ENCODE results near the gene MPHOSPH10.
A peak's percentile ranks its signal among the peaks of the same experiment; 100 is the strongest.
"Not testable (repeated sequence)": the region's sequence is repeated elsewhere in the genome, so short reads cannot be mapped to it uniquely, and the experiment has no call there.

The MPHOSPH10 gene

DNA sequence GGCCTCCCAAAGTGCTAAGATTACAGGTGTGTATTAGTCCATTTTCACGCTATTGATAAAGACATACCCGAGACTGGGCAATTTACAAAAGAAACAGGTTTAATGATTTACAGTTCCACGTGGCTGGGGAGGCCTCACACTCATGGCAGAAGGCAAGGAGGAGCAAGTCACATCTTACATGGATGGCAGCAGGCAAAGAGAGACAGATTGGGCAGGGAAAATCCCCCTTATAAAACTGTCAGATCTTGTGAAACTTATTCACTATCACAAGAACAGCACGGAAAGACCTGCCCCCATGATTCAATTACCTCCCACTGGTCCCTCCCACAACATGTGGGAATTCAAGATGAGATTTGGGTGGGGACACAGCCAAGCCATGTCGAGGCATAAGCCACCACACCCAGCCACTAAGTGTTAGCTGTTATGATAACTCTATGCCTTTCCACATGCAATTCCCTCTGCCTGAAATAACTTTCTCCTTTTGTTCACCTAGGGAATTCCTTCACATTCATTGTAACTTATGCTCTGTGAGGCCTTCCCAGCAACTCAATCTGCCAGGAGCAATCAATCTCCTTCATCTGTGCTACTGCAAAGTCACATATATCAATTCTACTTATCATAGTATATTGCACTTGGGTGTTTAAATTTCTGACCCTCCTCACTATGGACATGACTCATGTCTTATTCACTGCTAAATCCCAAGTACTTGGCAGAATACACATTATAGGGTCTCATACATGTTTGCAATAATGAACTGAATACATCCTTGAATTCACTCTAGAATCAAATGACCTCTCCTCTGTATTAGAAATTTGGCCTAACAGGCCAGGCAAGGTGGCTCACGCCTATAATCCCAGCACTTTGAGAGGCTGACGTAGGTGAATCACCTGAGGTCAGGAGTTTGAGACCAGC is 7.8 kb upstream of the MPHOSPH10 start:
- no peak for DNase-seq (ENCODE audit: low read depth in 4 of 4, low spot score in 1 of 4)

DNA sequence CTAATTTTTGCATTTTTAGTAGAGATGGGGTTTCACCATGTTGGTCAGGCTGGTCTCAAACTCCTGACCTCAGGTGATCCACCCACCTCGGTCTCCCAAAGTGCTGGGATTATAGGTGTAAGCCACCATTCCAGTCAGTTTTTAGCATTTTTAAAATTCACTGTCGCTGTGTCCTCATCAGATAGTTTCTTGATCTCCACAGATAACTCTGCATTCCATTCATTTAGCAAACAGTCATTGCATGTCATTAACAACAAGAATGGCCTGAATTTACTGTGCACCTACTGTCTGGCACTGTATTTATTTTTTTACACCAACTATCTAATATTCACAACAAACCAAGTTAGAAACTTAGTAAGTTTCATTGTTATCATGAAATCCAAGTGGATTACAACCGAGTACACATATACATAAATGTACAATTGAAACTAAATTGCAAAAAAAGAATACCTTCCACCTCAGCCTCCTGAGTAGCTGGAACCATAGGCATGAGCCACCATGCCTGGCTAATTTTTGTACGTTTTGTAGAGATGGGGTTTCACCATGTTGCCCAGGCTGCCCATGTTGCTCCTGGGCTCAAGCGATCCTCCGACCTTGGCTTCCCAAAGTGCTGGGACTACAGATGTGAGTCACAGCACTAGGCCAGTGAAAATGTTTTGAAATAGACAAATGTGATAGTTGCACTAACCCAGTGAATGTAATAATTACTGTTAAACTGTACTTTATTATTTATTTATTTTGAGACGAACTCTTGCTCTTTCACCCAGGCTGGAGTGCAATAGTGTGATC is 4.7 kb upstream of the MPHOSPH10 start:
- no peak for DNase-seq (ENCODE audit: low read depth in 4 of 4, low spot score in 1 of 4)

- no peak for DNase-seq (ENCODE audit: low read depth in 4 of 4, low spot score in 1 of 4)
Observed at GRCh38 chr2:71126957-71127356, 3.5 kb upstream of the MPHOSPH10 start.

DNA sequence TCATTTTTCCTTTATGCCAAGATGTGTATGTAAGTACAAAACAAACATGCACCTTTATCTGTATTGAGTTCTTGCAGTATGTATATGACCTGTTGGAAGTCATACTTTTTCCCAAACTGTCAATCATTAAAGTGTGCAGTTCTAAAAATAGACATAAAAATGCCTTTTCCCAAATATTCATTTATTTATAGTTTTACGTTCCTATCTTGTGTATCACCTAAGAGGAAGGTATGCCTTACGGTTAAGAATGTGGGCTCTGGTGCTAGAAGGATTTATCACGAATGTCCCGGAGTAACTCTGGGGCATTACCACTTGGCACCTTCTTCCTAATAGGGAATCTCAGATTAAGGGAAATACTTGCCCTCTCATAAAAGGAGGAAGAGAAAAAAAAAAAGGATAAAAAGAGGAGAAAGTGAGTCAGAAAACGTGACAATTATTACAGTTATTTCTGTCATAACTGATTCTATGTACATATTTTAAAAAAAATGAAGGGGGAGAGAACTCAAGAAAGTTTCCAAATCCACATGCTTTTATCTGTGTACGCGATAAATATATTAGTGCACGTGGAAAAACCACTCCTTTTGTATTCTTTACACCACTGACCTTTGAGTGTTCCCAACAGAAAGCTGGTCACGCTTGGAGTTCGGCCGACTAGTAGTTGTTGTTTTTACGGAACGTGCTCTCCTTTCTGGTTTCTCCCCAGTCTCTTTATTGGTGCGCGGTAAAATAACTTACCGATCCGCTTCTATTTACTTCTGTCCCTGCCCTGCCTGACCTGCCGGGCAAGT is 1.1 kb upstream of the MPHOSPH10 start:
- DNase-seq (ENCODE audit: low read depth in 4 of 4, low spot score in 1 of 4), result no peak

DNA sequence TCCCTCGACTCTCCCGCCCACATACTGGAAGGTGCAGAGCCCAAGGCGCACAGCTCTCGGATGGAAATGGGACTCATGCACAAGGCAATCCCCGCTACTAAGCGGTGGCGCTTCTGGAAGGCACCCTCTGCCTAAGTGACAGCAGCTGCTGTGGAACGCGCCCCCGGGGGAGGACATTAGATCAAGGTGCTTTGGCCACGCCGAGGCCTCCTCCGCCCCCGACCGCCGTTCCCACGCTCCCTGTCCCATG is 607 bp upstream of the MPHOSPH10 start:
- no peak for DNase-seq (ENCODE audit: low read depth in 4 of 4, low spot score in 1 of 4)

- no peak for DNase-seq (ENCODE audit: low read depth in 4 of 4, low spot score in 1 of 4)
Observed at GRCh38 chr2:71130905-71131244, 441 bp downstream of the MPHOSPH10 start.

- not testable (repeated sequence) for DNase-seq (ENCODE audit: low read depth in 4 of 4, low spot score in 1 of 4)
Observed at GRCh38 chr2:71131387-71132166, 1.1 kb downstream of the MPHOSPH10 start.

DNA sequence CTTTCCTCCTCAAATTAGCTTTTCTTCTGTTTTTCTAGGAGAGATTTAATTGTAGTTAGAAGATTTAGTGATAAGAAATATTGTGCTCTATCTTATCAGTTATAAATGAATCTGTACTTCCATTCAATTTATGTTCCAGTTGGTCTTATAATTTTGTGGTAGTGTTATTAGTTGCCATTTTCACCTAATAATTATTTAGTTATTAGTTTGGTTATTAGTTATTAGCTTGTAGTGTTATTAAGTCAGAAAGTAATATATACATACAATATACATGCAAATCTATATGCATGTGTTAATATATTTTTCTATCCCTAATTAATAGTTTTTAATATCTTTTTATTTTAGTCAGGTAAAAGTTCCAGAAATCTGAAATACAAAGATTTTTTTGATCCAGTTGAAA is 3.2 kb downstream of the MPHOSPH10 start:
- no peak for DNase-seq (ENCODE audit: low read depth in 4 of 4, low spot score in 1 of 4)

GRCh38 chr2:71136174-71136573 is 5.7 kb downstream of the MPHOSPH10 start:
- no peak for DNase-seq (ENCODE audit: low read depth in 4 of 4, low spot score in 1 of 4)

DNA sequence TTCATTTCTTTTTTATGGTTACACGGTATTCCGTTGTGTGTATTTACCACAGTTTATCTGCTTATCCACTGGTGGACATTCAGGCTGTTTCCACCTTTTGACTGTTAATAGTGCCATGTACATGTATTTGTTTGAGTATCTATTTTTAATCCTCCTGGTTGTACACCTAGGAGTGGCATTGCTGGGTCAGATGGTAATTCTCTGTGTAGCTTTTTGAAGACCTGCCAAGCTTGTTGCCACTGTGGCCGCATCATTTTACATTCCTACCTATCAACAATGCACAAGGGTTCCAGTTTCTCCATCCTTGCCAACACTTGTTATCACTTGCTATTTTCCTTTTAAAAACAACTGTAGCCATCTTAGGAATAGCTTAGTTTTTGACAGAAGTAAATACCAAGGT is 13.3 kb downstream of the MPHOSPH10 start:
- DNase-seq (ENCODE audit: low read depth in 4 of 4, low spot score in 1 of 4), result no peak

DNA sequence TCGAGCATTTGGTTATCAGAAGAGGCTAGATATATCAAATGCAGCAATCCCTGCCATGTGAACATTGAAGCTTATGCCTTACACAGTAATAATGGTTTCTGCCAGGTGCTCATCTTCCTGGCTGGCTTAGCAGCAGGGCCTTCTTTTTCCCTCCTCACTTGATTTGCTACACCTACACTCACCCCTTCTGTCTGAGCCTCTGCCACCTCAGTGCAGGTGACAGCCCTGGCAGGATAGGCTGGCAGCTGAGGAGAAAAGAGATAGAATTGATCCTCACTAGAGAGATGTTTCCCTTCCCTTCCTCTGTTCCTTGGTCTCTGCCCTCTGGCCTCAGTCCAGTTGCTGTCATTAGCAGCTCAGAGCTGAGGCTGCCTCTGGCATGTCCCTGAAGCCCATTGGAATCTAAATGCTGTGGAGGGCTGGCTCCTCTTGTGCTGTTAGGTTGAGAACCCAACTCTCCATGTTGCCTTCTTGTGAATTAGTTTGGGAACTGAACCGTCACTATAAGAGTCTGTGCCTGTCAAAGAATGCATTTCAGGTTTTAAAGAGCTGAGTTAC is 18.2 kb downstream of the MPHOSPH10 start:
- DNase-seq (ENCODE audit: low read depth in 4 of 4, low spot score in 1 of 4), result no peak

GRCh38 chr2:71150082-71150816 is 19.8 kb downstream of the MPHOSPH10 start:
- DNase-seq (ENCODE audit: low read depth in 4 of 4, low spot score in 1 of 4), result no peak

- DNase-seq (ENCODE audit: low read depth in 4 of 4, low spot score in 1 of 4), result no peak
Observed at GRCh38 chr2:71151620-71152019, 21.2 kb downstream of the MPHOSPH10 start.

- no peak for DNase-seq (ENCODE audit: low read depth in 4 of 4, low spot score in 1 of 4)
Observed at GRCh38 chr2:71153585-71154224, 23.3 kb downstream of the MPHOSPH10 start.

- DNase-seq (ENCODE audit: low read depth in 4 of 4, low spot score in 1 of 4), result no peak
Observed at GRCh38 chr2:71154279-71154678, 23.8 kb downstream of the MPHOSPH10 start.

DNA sequence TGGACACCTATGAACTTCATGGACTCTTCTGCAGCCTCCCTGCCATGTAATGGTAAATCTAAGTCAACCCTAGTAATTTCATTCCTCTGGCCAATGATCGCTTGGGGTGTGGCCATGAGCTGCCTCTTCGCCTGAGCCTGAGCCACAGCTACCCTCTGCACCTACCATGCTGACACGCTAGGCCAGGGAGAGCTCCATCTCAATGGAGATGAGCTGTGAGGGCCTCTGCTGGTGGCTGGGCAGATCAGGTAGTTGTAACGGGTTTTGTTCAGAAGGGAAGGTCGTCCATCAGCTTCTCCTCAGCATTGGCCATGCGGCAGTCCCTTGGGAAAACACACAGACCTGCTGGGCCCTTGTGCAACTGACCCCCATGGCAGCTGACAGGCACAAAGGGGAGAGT is 24.4 kb downstream of the MPHOSPH10 start:
- peak in 1 of 4 experiments; percentile 9 for DNase-seq (ENCODE audit: low read depth in 4 of 4, low spot score in 1 of 4)

- DNase-seq (ENCODE audit: low read depth in 4 of 4, low spot score in 1 of 4), result no peak
Observed at GRCh38 chr2:71155846-71156245, 25.4 kb downstream of the MPHOSPH10 start.

DNA sequence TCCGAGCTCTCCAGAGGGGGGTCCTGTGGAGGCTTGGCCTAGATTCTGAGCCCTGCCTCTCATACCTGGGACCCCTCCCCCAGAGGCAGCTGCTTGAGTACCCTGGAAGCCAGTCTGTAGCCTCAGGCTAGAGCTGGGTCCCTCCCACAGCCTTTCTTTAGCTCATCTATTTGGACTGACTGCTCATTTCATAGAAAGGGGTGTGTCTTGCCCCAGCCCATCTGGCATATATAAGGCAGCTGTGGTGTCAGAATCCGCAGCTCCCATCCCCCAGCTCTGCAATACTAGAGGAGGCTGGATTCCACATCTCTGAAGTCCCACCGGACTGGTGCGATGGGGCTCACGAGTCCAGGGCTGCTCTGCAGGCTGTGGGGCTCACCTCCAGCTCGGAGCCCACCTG is 26.1 kb downstream of the MPHOSPH10 start:
- no peak for DNase-seq (ENCODE audit: low read depth in 4 of 4, low spot score in 1 of 4)

GRCh38 chr2:71157124-71157793 is 26.8 kb downstream of the MPHOSPH10 start:
- DNase-seq (ENCODE audit: low read depth in 4 of 4, low spot score in 1 of 4), result peak; percentile 38 to 48 (median 44)
